ENCODE results near the gene OPCML.

Gene OPCML

GRCh38 chr11:133175103-133175502, 357.2 kb downstream of the OPCML start:
- no peak for TF ChIP-seq CTCF (IDR thresholded peaks at IDR 0.05; ENCODE audit: poor library complexity, severe bottlenecking)
- H3K9me3 ChIP-seq (ENCODE audit: severe bottlenecking): no peaks in the 10 kb centered on the region
- DNase-seq (ENCODE audit: low spot score) (no peak), ATAC-seq (ENCODE audit: low read depth) (no peak)
- H3K4me1 ChIP-seq (ENCODE audit: insufficient read depth, poor library complexity, severe bottlenecking): no peaks in the 10 kb centered on the region
- no peak overlapping the region for H3K27ac ChIP-seq (ENCODE audit: poor library complexity, severe bottlenecking)
- H3K27me3 ChIP-seq (ENCODE audit: insufficient read depth, poor library complexity, severe bottlenecking): no peaks in the 10 kb centered on the region
- H3K36me3 ChIP-seq (ENCODE audit: low read depth): no peaks in the 10 kb centered on the region
- no peak overlapping the region for H3K4me3 ChIP-seq (ENCODE audit: severe bottlenecking)

- DNase-seq (ENCODE audit: low spot score) (no peak), ATAC-seq (ENCODE audit: low read depth) (no peak)
- Histone ChIP-seq H3K36me3 (ENCODE audit: low read depth) (no peaks in the 10 kb centered on the region), H3K4me1 (ENCODE audit: insufficient read depth, poor library complexity, severe bottlenecking) (no peaks in the 10 kb centered on the region), H3K27me3 (ENCODE audit: insufficient read depth, poor library complexity, severe bottlenecking) (no peaks in the 10 kb centered on the region), H3K27ac (ENCODE audit: poor library complexity, severe bottlenecking) (no peak overlapping the region), H3K4me3 (ENCODE audit: severe bottlenecking) (no peak overlapping the region), H3K9me3 (ENCODE audit: severe bottlenecking) (no peaks in the 10 kb centered on the region)
- TF ChIP-seq CTCF (IDR thresholded peaks at IDR 0.05; ENCODE audit: poor library complexity, severe bottlenecking): no peak
Observed at GRCh38 chr11:133173810-133174412, 358.4 kb downstream of the OPCML start.

- Histone ChIP-seq H3K9me3 (ENCODE audit: severe bottlenecking) (no peaks in the 10 kb centered on the region), H3K27ac (ENCODE audit: poor library complexity, severe bottlenecking) (no peak overlapping the region), H3K4me1 (ENCODE audit: insufficient read depth, poor library complexity, severe bottlenecking) (no peaks in the 10 kb centered on the region), H3K27me3 (ENCODE audit: insufficient read depth, poor library complexity, severe bottlenecking) (no peaks in the 10 kb centered on the region), H3K36me3 (ENCODE audit: low read depth) (no peaks in the 10 kb centered on the region), H3K4me3 (ENCODE audit: severe bottlenecking) (no peak overlapping the region)
- DNase-seq (ENCODE audit: low spot score): no peak
- no peak for ATAC-seq (ENCODE audit: low read depth)
- no peak for TF ChIP-seq CTCF (IDR thresholded peaks at IDR 0.05; ENCODE audit: poor library complexity, severe bottlenecking)
Observed at GRCh38 chr11:133172349-133172748, 360.0 kb downstream of the OPCML start.

- Histone ChIP-seq H3K27me3 (ENCODE audit: insufficient read depth, poor library complexity, severe bottlenecking) (no peaks in the 10 kb centered on the region), H3K4me1 (ENCODE audit: insufficient read depth, poor library complexity, severe bottlenecking) (no peaks in the 10 kb centered on the region), H3K27ac (ENCODE audit: poor library complexity, severe bottlenecking) (no peak overlapping the region), H3K9me3 (ENCODE audit: severe bottlenecking) (no peaks in the 10 kb centered on the region), H3K4me3 (ENCODE audit: severe bottlenecking) (no peak overlapping the region), H3K36me3 (ENCODE audit: low read depth) (no peaks in the 10 kb centered on the region)
- no peak for ATAC-seq (ENCODE audit: low read depth)
- no peak for TF ChIP-seq CTCF (IDR thresholded peaks at IDR 0.05; ENCODE audit: poor library complexity, severe bottlenecking)
- DNase-seq (ENCODE audit: low spot score): no peak
Observed at GRCh38 chr11:133171374-133171773, 360.9 kb downstream of the OPCML start.

- ATAC-seq (ENCODE audit: low read depth): no peak
- no peaks in the 10 kb centered on the region for H3K9me3 ChIP-seq (ENCODE audit: severe bottlenecking)
- no peak for TF ChIP-seq CTCF (IDR thresholded peaks at IDR 0.05; ENCODE audit: poor library complexity, severe bottlenecking)
- H3K36me3 ChIP-seq (ENCODE audit: low read depth): no peaks in the 10 kb centered on the region
- H3K27me3 ChIP-seq (ENCODE audit: insufficient read depth, poor library complexity, severe bottlenecking): no peaks in the 10 kb centered on the region
- H3K4me3 ChIP-seq (ENCODE audit: severe bottlenecking): no peak overlapping the region
- H3K4me1 ChIP-seq (ENCODE audit: insufficient read depth, poor library complexity, severe bottlenecking): no peaks in the 10 kb centered on the region
- no peak overlapping the region for H3K27ac ChIP-seq (ENCODE audit: poor library complexity, severe bottlenecking)
- no peak for DNase-seq (ENCODE audit: low spot score)
Observed at GRCh38 chr11:133168016-133168415, 364.3 kb downstream of the OPCML start.
